HG03045 (cell line): ENCODE data around the gene TAC3.
"Not testable (repeated sequence)": the region's sequence is repeated elsewhere in the genome, so short reads cannot be mapped to it uniquely, and the experiment has no call there.

ENCODE experiments used
- ATAC-seq: cut with Tn5 transposase; IDR thresholded peaks from one replicate; pipeline ENCODE4 v1.9.1; 2021; ENCODE audit warnings: mild to moderate bottlenecking, moderate library complexity; ENCODE audit not compliant: unreplicated experiment

The TAC3 gene

DNA sequence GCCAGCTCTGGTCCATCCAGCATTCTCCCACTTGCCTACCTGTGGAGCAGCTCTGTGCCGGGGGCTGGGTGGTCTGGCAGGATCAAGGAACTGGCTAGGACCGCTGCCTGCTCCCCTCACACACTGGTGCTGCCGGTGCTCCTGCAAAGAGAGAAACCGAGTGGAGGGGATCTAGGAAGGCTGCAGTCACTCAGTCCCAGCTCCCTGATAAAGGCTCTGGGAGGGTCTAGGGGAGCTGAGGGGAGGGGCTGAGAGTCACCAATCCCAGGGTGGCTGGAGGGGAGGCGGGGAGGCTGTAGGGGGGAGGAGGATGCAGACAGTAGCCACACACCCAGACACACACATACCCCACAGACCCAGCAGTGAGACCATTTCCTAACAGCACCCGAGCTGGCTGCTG lies at the start of gene TAC3:
Gene TAC3, minus strand, starts transcription at position 182 of the 400 bp plus-strand sequence. CDS start 732 bp downstream, outside the sequence.
- no peak for ATAC-seq

DNA sequence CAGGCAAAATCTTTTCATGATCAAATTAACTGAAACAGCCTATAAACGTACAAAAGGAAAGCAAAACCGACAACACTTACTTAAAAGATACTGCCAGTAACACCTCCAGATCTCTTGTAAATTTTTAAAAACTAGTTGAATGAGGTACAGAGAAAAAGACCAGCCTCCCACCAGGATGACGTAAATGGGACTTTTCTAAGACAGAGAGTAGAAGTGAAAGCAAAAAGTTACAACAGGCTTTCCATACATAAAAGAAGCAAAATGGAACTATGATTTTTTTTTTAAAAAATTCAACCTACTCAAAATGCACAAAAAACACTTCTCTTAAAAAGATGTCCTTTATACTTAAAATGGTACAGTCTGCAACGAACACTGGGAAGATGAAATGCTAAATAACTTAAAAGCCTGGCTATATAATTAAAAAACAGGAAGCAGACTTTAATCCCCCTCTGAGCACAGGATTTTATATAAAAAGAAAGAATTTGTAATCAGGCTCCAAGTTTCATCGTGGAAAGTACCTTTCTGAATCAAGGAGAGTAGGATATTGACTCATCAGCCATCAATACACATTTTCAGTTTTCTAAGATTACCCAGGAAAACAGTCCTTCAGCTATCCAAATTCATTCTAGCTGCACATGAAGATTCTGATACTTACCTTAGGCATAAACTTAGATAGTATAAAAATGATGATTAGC lies 47.8 kb upstream of the TAC3 start:
- ATAC-seq, result no peak

DNA sequence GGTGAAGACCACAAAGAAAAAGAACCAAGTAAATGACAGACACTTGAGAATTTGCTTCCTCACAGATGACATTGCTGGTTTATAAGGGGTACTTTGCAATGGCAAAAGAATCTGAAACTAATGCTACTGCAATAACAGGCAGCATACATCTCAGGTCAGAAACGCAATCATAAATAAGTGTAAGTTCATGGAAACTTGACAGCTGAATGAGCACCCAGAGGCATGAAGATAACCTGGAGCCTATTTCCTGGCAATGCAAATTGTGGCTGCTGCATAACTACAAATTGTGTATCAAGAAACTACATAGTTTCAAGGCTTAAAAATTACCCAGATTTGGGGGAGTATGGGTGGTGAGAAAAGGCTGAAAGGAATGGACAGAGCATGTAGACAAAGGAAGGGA lies 42.1 kb upstream of the TAC3 start:
- no peak for ATAC-seq

DNA sequence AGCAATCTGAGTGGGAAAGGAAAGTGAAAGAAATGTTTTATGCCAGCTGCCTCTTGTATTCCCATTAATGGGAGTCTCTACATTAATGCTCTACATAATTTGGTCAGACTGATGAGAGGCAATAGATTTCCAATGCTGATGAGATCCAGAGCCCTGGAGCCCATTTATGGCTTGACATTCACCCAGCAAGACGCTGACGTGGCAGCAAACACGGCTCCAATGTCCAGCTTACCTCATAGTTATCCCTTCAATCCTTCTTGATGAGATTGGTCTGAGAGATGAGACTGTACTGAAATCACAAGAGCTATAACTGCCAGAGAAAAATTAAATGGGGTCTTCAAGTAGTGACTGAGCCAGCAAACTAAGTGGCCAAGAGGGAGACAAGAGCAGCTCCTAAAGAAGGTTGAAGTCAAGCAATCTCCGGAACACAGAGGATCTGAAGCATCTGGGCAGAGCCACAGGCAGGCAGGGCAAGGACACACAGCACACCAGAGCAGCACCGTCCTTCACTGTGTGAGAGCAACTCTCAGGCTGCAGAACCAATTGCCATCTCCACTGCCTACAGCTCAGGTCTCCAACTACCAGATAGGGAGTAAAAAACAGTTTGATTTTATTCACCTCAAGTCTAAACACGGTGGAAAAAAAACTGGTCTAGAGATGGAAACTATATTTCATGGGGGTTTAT lies 40.9 kb upstream of the TAC3 start:
- no peak for ATAC-seq

DNA sequence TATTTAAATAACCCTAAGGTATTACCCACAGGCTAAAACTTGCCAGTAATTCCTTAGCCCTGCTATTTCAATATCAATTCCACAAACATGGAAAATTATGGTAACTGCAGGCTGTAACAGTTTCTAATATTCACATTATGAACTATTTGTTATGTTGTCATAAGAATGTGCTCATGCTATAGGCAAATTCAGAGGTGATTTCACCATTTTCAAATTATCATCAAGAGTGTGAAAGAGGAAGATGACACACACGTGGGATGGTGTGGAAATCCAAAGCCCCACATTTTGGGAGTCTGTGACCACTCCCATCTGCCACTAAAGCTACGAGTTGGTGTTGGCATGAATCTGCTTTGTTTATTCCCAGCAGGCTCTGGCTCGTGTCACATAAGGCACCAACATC lies 39.5 kb upstream of the TAC3 start:
- ATAC-seq, result no peak

DNA sequence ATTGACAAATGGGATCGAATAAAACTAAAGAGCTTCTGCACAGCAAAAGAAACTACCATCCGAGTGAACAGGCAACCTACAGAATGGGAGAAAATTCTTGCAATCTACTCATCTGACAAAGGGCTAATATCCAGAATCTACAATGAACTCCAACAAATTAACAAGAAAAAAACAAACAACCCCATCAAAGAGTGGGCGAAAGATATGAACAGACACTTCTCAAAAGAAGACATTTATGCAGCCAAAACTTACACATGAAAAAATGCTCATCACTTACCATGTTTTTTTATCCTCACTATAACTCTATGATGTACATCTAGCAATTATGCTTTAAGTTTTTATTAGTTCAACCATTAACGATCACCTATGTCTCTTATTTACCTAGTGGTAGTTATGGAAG lies 37.6 kb upstream of the TAC3 start:
- ATAC-seq, result not testable (repeated sequence)

DNA sequence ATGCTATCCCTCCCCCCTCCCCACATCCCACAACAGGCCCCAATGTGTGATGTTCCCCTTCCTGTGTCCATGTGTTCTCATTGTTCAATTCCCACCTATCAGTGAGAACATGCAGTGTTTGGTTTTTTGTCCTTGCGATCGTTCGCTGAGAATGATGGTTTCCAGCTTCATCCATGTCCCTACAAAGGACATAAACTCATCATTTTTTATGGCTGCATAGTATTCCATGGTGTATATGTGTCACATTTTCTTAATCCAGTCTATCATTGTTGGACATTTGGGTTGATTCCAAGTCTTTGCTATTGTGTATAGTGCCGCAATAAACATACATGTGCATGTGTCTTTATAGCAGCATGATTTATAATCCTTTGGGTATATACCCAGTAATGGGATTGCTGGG lies 36.8 kb upstream of the TAC3 start:
- ATAC-seq, result not testable (repeated sequence)

DNA sequence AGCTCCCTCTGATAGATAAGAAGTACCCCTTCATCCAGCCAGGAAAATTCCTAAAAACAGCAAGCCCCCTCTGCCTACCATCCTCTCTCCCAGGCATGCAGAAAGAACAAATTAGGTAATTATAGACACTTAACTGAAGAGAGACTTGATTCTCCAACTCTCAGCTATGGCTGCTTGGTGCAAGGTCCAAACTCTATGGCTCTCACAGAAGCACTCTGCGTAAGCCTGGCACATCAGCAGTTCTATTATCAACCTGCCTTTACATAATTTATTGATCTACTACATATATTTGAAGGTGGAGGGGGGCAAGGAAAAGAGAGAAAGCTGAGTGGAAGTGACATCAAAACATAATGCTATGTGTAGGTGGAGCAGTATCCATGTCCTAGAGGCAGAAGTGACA lies 34.7 kb upstream of the TAC3 start:
- no peak for ATAC-seq

DNA sequence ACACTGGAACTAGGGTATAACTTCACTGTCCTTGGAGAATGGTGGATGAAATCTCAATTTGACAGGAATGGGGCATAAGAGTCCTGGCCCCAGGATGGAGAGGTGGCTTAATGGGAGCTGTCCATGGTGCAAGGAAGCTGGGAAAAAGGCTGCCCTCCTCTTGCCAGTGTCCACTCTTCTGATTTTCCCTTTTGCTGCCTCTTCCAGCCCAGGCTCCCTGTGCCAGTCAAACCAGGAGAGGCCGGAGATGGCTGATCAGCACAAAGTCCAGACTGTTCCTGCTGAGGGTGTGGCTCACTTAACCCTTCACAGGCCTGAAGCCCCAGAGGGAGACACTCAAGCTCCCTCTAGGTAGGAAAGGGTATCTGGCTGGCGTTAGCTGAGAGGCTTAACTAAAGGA lies 33.6 kb upstream of the TAC3 start, which contains the start of gene MYO1A:
Gene MYO1A, minus strand, starts transcription at position 240 of the 400 bp plus-strand sequence. CDS start 1,806 bp downstream, outside the sequence.
- ATAC-seq, result no peak

DNA sequence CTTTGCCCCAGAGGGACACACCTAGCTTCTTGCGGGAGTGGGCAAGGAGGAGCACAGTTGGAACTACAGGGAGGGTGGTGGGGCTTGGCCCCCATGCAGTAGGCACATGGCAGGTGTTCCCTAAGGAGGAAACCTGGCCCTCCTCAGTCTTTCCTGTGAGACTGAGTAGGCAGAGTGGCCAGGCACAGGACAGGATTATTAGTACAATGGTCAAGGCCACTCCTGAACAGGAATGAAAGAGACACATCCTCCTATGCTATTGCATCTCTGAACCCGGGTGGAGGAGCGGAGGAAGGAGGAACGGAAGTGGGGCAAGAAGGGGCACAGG lies 32.8 kb upstream of the TAC3 start:
- no peak for ATAC-seq

DNA sequence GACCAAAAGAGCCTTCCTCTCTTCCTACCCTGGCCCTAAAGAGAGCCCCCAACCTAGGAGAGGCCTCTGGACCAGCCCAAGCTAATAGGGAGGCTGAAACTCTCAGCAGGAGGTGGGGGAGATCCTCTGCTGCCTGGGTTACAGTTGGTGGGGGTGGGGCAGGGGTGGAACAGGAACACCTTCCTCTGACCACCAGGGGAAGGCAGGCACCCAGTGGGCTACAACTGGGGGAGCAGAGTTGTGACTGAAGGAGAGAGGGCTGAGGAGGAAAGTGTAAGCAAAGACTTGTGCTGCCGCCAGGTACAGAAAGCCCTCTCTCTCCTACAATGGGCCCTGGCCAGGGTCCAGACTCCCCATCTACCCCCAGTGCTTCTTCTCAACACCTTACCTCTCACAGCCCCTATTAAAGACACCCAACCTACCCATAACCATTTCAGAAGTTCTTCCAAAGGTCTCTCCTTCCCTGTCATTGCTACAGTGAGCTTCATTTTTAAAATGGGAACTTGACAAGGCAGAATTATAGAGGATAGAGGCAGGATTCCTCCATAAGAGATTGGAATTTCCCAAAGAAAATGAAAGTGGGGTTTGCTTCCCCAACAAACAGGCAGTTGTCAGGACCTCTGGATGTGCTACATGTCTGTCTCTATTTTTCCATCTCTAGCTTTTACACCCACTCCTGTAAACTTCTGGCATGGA lies 32.2 kb upstream of the TAC3 start:
- no peak for ATAC-seq

DNA sequence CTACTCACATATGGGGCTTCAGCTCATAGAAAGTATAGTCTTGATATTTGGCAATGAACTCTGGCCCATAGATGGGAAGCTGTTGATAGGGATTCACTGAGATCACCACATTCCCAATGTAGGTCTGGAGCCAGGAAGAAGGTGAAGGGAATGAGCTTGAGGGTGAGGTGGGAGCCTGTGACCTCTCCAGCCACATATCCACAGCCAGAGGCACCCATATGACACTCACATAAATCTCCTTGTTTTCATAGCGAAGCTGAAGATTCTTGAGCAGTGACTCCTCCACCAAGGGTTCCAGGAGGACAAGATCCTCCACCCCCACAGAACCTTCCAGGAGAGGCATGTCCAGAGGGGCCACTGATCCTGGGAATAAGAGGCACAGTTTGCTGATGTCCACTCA lies 31.7 kb upstream of the TAC3 start:
- no peak for ATAC-seq

DNA sequence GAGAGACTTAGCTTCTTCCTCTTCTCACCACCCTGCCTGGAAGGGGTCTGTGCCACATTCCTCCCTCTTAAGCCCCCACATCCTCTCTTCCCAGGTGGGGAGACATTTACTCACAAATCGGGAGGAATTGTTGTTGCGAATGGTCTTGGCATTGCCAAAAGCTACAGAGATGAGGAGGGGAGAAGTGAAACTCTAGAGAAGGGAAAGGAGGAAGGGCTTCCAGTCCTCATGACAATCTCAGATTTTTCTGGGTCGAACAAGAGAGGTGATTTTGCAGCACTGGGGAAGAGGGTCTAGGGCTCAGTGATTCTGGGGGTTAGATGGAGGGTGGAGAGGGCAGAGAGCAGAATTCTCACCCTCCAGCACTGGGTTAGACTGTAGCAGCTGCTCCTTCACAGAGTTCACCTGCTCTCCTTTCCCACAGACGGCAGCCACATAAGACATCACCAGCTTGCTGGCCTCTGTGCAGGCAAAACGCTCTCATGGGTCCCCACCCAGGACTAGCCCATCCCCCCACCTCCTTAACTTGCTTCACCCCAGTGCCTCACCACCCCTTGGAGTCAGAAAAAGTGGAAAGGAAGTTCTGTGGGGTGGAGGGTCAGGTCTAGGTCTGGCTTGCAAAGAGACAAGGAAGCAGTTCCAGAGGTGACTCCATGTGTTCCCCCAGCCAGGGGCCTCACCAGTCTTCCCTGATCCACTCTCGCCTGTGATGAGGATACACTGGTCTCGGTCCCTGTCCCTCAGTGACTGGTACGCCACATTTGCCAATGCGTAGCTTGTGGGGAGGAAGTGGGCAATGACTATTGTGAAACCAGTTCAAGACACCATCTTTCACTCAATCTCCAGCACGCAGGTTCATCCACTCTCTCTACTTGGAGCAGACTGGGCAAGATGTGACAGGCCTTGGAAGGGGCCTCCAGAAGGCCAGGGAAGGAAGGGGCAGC lies 30.9 kb upstream of the TAC3 start:
- no peak for ATAC-seq

DNA sequence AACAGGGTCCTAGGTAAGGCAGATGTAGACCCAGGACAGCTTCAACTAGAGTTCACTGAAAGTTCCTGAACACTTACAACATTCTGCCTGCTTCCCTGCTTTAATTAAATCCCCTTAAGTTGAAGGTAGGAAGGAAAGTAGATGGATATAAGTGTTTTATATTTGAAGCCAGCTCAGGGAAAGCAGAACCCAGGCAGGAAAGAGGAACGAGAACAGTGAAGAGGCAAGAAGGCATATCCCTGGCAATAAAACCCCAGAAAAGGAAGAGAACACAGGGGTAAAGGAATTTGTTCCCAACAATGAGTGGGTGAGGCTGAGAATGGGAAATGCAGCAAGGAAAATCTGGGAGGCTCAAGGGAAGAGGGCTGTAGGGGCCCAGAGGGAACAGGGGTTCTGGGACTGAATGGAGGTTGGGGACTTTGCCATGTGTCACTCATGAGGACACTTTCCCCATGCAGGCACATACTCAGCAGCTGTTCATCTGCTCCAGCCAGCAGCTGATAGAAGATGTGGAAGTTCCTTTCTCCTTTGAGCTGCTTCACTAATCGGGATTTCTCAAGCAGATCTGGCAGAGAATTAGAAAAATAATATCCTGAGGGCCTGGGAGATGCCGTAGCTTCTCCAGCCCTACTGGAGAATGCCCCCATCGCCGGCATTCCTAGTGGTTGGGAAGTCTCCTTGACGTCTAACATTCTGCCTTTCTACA lies 29.9 kb upstream of the TAC3 start:
- no peak for ATAC-seq

DNA sequence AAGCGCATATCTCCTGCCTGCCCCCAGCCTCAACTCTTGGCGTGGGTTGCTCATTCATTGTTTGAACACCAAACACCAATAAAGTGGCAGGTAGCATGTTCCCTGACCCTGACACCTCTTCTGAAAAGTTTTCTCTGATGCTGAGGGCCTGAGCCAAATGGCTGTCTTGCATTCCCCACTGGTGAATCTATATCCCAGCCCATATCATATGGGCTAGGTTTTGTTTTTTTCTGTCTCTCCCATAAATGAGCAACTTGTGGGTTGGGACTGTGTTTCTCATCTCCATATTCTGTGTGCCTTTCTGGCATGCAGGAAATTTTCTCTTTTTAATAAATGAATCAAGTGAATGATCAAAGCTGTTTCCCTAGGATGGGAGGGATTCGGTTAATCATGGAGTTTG lies 28.6 kb upstream of the TAC3 start:
- no peak for ATAC-seq

DNA sequence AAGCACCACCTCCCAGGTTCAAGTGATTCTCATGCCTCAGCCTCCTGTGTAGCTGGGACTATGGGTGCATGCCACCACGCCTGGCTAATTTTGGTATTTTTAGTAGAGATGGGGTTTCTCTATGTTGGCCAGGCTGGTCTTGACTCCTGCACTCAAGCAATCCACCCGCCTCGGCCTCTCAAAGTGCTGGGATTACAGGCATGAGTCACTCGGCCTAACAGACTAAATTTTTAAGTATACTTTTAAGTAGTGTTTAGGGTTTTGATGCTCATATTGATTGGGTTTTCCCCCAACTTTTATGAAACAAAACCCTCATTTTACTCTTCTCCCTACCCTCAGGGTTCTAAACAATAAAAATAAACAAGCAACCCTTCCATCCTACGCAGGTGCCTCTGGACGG lies 28.1 kb upstream of the TAC3 start:
- no peak for ATAC-seq

DNA sequence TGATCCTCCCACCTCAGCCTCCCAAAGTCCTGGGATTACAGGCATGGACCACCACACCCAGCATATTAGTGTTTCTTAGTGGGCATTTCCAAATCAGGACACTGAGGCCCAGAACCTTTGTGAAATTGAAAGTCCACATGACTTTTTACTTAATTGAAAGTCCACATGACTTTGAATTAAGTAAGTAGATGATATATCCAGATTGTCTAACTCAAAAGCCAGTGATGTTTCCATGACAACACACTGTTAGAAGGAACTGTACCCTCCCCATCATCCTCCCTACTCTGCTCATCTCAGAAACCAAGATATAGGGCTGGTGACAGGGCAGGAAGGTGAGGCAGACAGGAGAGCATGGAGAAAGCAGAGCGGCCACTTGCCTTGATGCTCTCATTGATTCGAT lies 26.4 kb upstream of the TAC3 start:
- no peak for ATAC-seq

DNA sequence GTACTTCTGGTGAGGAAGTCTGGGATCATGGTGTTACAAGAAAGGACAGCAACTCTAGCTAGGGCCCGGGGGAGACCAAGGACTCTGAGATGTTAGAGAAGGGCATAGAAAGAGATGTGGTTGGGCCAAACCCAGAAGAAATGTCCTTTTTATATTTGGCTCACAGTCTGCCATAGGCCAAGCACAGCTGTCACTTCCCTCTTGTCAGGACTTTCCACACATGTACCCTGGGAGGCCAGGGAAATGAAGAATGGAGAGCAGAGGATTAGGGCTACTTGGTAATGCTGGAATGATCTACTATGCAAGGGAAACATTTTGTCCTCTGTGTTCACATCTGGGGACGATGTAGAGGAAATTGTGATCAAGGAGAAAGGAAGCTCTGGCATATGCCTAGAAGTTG lies 24.4 kb upstream of the TAC3 start:
- ATAC-seq, result no peak

DNA sequence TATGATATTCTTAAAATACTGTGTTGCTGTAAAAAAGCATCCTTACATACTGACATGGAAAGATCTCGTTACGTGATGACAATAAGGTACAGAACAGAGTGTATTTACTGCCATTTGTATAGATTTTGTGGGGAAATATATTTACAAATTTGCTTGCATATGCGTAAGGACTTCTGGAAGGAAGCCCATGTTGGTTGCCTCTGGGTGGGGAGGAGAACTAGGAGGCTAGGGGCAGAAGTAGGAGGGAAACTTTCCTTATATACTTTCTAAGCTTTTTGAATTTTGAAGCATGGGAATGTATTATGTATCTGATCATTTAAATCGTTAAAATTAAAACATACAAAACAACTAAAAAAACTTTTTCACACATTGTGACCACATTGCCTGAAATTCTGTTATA lies 23.9 kb upstream of the TAC3 start:
- no peak for ATAC-seq

DNA sequence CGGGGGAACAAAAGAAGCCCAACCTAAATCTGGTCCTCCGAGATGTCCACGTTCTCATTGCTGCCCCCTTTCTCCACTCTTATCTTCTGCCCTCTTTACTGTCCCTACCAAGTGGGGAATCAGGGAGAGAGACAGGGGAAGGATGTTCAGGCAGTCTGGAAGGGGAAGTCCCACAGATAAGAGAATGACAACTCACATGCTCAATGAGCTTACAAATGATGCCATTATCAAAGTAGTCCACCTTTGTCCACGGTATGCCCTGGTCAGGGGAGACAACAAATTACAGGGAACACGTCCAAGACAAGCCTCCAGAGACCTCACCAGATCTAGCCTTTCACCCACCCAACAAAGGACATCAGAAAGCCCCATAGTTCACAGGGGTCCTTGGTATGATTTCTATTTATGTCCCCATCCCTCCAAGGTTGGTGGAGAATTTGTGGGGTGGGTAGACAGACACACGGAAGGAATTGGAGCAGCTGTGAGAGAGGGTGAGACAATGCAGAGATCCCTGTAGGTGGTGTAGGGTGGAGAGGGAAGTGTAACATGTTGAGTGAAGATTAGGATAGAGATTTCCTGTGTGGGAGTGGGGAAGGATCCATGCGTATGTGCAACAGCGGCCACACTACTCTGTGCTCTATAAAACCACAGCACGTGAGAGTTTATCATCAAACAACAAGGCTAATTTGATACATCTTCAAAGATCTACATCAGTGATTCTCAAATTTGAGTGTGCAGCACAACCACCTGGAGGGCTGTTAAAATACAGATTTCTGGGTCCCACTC lies 22.9 kb upstream of the TAC3 start:
- ATAC-seq, result no peak
